ENCODE data around the gene BCL3.
A peak's percentile ranks its signal among the peaks of the same experiment; 100 is the strongest.

Gene BCL3

GRCh38 chr19:44737238-44738071 lies 11.1 kb upstream of the BCL3 start:
- peak; percentile 27 for DNase-seq (ENCODE audit: low read depth)
- TF ChIP-seq CTCF (IDR thresholded peaks at IDR 0.05; ENCODE audit: insufficient read depth, low read depth, low read length, missing control alignments) = no peak
- H3K4me3 ChIP-seq (ENCODE audit: low read length) = no peak overlapping the region

- no peak for DNase-seq (ENCODE audit: low read depth)
- TF ChIP-seq CTCF (IDR thresholded peaks at IDR 0.05; ENCODE audit: insufficient read depth, low read depth, low read length, missing control alignments) = no peak
- no peak overlapping the region for H3K4me3 ChIP-seq (ENCODE audit: low read length)
These were observed 10.4 kb upstream of the BCL3 start for GRCh38 chr19:44738136-44738535.

GRCh38 chr19:44738603-44739558 lies 9.6 kb upstream of the BCL3 start:
- DNase-seq (ENCODE audit: low read depth) = peak; percentile 35
- H3K4me3 ChIP-seq (ENCODE audit: low read length) = no peak overlapping the region
- no peak for TF ChIP-seq CTCF (IDR thresholded peaks at IDR 0.05; ENCODE audit: insufficient read depth, low read depth, low read length, missing control alignments)

GRCh38 chr19:44740351-44740824 lies 8.1 kb upstream of the BCL3 start:
- TF ChIP-seq CTCF (IDR thresholded peaks at IDR 0.05; ENCODE audit: insufficient read depth, low read depth, low read length, missing control alignments) = no peak
- no peak for DNase-seq (ENCODE audit: low read depth)

GRCh38 chr19:44741258-44741731 lies 7.2 kb upstream of the BCL3 start:
- DNase-seq (ENCODE audit: low read depth) = peak; percentile 95
- TF ChIP-seq CTCF (IDR thresholded peaks at IDR 0.05; ENCODE audit: insufficient read depth, low read depth, low read length, missing control alignments) = no peak
- H3K4me3 ChIP-seq (ENCODE audit: low read length) = no peak overlapping the region

More at GRCh38 chr19:44740351-44740824, 8.1 kb upstream of the BCL3 start:
- H3K4me3 ChIP-seq (ENCODE audit: low read length) = no peak overlapping the region

GRCh38 chr19:44741841-44742329 lies 6.6 kb upstream of the BCL3 start:
- TF ChIP-seq CTCF (IDR thresholded peaks at IDR 0.05; ENCODE audit: insufficient read depth, low read depth, low read length, missing control alignments) = no peak
- DNase-seq (ENCODE audit: low read depth) = peak; percentile 100
- no peak overlapping the region for H3K4me3 ChIP-seq (ENCODE audit: low read length)

Measured in epithelial cell of esophagus (primary cell).